Epithelial cell of proximal tubule (primary cell): Measurements from ENCODE around the gene KCNK1. TPM values are rescaled to one million over a fixed set of nuclear protein-coding genes. Genes with fewer than 3 reads are reported as not detected.
A peak's percentile ranks its signal among the peaks of the same experiment; 100 is the strongest.
"Not testable (repeated sequence)": the region's sequence is repeated elsewhere in the genome, so short reads cannot be mapped to it uniquely, and the experiment has no call there.

ENCODE experiments used
- DNase-seq: peaks from one replicate; pipeline ENCODE4 v3.0.0-alpha.2; 2011; ENCODE audit warnings: low read depth
- H3K4me3 ChIP-seq: 2 replicates; pipeline ENCODE4 v1.5.1; 2011; ENCODE audit warnings: low read depth, mild to moderate bottlenecking, low read length
- total RNA-seq: library from RNA; depleted of rRNA; stranded (reverse); fragments of >200 nt; gene quantifications from 2 replicates; pipeline ENCODE4 v1.2.3, GENCODE V29; 2015
- TF ChIP-seq, protein P1 (sequence below): conservative IDR thresholded peaks from 2 replicates; pipeline ENCODE4 v1.5.1; 2012; ENCODE audit warnings: low read depth, mild to moderate bottlenecking, low read length

Gene KCNK1
- total RNA-seq, 1 donor from 2014 or later, result 9.8 TPM

DNA sequence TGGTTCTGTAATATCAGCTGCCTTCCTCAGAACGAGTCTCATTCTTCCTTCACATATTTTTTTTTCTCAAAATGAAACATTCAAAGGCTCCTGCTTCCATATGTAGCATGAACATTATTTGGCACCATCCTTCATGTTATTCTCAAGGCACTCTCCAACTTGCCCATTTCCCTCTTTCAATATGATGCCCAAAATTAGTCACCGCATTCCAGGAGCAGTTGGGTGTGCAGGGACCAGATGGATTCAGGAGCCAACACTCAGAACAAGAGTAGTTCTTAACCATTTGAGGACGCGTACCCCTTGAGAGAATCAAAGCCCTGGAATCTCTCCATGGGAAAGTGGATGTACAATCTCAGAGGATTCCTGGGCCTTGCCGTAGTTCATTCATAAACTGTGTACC, 50.3 kb downstream of the KCNK1 start:
- TF ChIP-seq, protein P1, sequence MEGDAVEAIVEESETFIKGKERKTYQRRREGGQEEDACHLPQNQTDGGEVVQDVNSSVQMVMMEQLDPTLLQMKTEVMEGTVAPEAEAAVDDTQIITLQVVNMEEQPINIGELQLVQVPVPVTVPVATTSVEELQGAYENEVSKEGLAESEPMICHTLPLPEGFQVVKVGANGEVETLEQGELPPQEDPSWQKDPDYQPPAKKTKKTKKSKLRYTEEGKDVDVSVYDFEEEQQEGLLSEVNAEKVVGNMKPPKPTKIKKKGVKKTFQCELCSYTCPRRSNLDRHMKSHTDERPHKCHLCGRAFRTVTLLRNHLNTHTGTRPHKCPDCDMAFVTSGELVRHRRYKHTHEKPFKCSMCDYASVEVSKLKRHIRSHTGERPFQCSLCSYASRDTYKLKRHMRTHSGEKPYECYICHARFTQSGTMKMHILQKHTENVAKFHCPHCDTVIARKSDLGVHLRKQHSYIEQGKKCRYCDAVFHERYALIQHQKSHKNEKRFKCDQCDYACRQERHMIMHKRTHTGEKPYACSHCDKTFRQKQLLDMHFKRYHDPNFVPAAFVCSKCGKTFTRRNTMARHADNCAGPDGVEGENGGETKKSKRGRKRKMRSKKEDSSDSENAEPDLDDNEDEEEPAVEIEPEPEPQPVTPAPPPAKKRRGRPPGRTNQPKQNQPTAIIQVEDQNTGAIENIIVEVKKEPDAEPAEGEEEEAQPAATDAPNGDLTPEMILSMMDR, result no peak
- H3K4me3 ChIP-seq, result no peak overlapping the region
- DNase-seq, result no peak

DNA sequence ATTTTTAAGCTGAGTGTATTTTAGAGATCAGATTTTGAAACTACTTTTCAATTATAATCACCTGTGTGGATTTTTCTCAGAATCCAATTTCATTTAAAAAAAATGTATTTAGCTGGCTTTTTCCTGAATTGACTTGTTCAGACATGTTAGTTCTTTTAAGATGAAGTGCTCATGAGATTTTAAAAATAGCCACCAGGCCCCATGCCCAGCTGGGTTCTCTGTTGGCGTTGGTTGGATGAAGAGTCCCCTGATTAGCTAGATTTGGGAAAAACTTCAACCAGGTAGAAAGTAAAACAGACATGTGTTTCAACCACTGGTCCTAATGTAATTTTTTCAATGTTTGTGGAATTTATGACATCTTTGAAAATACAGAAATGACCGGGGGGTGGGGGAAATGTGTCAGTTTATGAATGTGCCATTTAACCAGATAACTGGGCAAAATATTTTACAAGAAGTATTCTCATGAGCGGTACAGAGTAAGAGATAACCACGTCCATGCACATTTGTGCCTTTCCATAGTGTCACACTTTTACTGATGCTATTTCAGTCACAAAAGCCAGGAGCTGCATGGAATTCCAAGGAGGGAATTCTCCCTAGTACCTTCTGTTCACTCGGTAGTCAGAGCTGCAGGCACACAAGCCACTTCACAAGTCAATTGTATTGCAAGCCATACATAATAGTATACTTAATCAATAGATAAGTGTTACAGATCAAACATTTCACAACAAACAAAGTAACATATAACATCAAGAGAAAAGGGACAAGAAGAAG, 51.1 kb downstream of the KCNK1 start:
- DNase-seq, result no peak
- no peak overlapping the region for H3K4me3 ChIP-seq
- TF ChIP-seq, protein P1, result no peak

DNA sequence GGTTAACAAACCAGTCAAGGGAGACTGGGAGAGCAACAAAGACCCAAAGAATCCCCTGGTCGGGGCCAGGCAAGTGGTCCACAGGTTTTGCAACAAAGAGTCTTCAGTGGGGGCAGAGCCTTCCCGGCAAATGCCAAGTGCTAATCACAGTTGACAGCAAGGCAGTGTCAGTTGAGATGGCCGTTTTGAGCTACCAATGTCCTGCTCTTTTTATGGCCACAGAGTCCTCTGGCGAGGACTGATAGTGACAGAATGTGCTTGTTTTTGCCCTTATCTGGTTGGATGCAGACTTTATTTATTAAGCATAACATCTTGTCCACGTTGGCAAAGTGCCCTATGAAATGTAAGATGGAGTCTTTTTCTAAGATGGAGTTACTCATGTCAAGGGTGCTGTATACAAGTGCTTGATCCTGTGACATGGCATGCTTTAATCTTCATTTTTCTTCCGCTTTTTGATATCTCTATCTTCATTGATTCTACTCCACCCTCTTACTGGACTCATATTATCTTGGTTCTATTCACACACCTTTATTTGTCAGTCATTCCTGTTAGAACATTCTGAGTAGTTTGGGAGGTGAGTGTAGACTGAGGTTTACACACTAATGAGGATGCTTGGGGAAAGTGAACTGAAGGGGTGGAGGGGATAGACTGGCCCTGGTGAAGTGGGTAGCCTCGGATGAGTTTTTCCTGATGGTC, 51.8 kb downstream of the KCNK1 start:
- H3K4me3 ChIP-seq, result no peak overlapping the region
- TF ChIP-seq, protein P1, result no peak

DNA sequence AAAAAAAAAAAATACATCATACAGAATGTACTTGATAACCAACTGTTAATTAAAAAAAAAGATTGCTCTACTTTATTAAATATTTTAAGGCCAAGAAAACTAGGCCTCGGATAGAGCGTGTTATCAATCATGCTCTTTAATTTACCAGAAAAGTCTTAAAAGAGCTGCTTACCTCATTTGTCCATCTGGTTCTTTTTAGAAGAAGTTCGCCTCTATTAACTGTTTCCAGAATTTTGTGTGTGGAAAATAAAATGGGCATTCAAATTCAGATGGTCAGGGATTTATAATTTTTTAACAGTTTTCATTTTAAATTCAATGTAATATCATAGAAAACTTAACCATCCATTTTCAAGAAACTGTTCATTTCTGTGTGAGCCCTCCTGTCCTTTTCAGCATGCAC, 53.8 kb downstream of the KCNK1 start:
- H3K4me3 ChIP-seq, result no peak overlapping the region
- TF ChIP-seq, protein P1, result no peak
- DNase-seq, result no peak

More for the DNA sequence above, 51.8 kb downstream of the KCNK1 start:
- DNase-seq, result no peak

DNA sequence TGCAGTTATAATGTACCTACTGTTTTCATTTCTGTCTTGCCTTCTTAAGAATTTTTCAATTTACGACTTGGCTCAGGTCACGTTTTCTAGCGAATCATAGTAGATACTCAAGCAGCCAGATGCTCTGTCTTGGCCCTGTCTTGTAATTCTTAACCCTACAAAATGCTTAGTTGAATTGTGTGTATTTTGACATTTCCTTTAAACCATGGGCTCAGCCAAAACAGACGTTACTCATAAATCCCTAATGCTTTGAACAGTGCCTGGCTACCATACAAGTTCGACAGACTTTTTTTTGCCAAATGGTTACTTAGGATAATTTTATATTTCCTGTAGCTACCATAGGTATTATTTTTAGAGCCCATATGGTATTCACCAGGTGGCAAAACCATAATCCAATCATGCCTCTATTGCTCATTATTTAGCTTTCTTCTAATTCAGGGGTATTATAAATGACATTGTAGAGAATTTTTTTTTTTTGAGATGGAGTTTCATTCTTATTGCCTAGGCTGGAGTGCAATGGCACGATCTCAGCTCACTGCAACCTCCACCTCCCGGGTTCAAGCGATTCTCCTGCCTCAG, 54.3 kb downstream of the KCNK1 start:
- TF ChIP-seq, protein P1, result no peak
- H3K4me3 ChIP-seq, result no peak overlapping the region
- DNase-seq, result no peak

DNA sequence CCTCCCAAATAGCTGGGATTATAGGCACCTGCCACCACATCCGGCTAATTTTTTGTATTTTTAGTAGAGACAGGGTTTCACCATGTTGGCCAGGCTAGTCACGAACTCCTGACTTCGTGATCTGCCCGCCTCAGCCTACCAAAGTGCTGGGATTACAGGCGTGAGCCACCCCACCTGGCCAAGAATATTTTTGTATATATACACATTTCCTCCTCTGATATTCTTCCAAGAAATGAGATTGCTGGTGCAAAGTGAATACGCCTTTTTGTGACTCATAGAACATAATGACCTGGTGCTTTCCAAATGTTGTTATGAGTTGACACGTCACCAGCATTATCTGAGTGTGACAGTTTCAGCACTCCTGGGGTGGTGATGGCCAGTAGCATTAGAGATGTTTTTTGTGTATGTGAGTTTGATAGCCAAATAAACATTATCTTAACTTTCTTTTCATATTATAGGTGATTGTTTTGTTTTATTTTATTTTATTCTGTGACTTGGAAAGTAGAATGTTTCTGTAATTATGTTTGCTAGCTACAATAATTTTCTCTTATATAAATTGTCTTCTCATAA, 54.9 kb downstream of the KCNK1 start:
- peak; percentile 33 for DNase-seq
- H3K4me3 ChIP-seq, result no peak overlapping the region
- TF ChIP-seq, protein P1, result no peak

DNA sequence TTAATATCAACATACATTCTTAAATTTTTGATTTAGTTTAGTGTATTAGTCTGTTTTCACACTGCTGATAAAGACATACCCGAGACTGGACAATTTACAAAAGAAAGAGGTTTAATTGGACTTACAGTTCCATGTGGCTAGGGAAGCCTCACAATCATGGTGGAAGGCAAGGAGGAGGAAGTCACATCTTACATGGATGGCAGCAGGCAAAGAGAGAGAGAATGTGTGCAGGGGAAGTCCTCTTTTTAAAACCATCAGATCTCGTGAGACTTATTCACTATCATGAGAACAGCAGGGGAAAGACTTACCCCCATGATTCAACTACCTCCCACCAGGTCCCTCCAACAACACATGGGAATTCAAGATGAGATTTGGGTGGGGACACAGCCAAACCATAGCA, 56.5 kb downstream of the KCNK1 start:
- DNase-seq, H3K4me3 ChIP-seq: not testable (repeated sequence)
